H9 (cell line): Measurements from ENCODE around the gene DCP1A. TPM values are rescaled to one million over a fixed set of nuclear protein-coding genes. Genes with fewer than 3 reads are reported as not detected.
A peak's percentile ranks its signal among the peaks of the same experiment; 100 is the strongest.

Experiments used
- DNase-seq: peaks from one replicate; pipeline ENCODE4 v3.0.0-alpha.2; 2017
- H2AFZ ChIP-seq: one replicate; pipeline ENCODE4 v1.6.1; 2013; ENCODE audit warnings: mild to moderate bottlenecking, low read length, control low read depth, moderate library complexity
- H2AK5ac ChIP-seq: 2 replicates; pipeline ENCODE4 v1.6.1; 2013; ENCODE audit warnings: low read length, control low read depth, mixed read lengths; ENCODE audit not compliant: insufficient read length
- H2BK120ac ChIP-seq: one replicate; pipeline ENCODE4 v1.6.1; 2013; ENCODE audit warnings: low read depth, mild to moderate bottlenecking, low read length, control low read depth, inconsistent platforms; ENCODE audit not compliant: poor library complexity, severe bottlenecking
- H2BK12ac ChIP-seq: 2 replicates; pipeline ENCODE4 v1.6.1; 2013; ENCODE audit warnings: low read length, control low read depth, mixed read lengths, low read depth; ENCODE audit not compliant: insufficient read length
- H2BK15ac ChIP-seq: 2 replicates; pipeline ENCODE4 v1.6.1; 2013; ENCODE audit warnings: low read depth, low read length, control low read depth
- H2BK20ac ChIP-seq: one replicate; pipeline ENCODE4 v1.6.1; 2013; ENCODE audit warnings: low read depth, mild to moderate bottlenecking, low read length, control low read depth, inconsistent platforms; ENCODE audit not compliant: poor library complexity, severe bottlenecking
- H2BK5ac ChIP-seq: 2 replicates; pipeline ENCODE4 v1.6.1; 2013; ENCODE audit warnings: low read length, control low read depth, mixed read lengths; ENCODE audit not compliant: insufficient read length
- H3K14ac ChIP-seq: 2 replicates; pipeline ENCODE4 v1.6.1; 2013; ENCODE audit warnings: low read length, control low read depth; ENCODE audit not compliant: insufficient read depth
- H3K18ac ChIP-seq: 2 replicates; pipeline ENCODE4 v1.6.1; 2013; ENCODE audit warnings: low read depth, mild to moderate bottlenecking, mixed read lengths, low read length, control low read depth; ENCODE audit not compliant: insufficient read length
- H3K23ac ChIP-seq: 2 replicates; pipeline ENCODE4 v1.6.1; 2013; ENCODE audit warnings: low read length, control low read depth, mixed read lengths, low read depth; ENCODE audit not compliant: insufficient read length
- H3K23me2 ChIP-seq: 2 replicates; pipeline ENCODE4 v1.6.1; 2013; ENCODE audit warnings: low read depth, mild to moderate bottlenecking, mixed read lengths, low read length, control low read depth; ENCODE audit not compliant: insufficient read length, poor library complexity, severe bottlenecking
- H3K27ac ChIP-seq: 2 replicates; pipeline ENCODE4 v1.5.1; 2013; ENCODE audit warnings: low read length, control low read depth, mixed read lengths, low read depth; ENCODE audit not compliant: insufficient read length
- H3K27me3 ChIP-seq: 2 replicates; pipeline ENCODE4 v1.6.1; 2013; ENCODE audit warnings: low read length, control low read depth, inconsistent platforms; ENCODE audit not compliant: insufficient read depth
- H3K4ac ChIP-seq: 2 replicates; pipeline ENCODE4 v1.6.1; 2013; ENCODE audit warnings: low read depth, mild to moderate bottlenecking, control low read depth, inconsistent platforms, low read length, moderate library complexity
- H3K4me1 ChIP-seq: 2 replicates; pipeline ENCODE4 v1.6.1; 2013; ENCODE audit warnings: low read length, control low read depth, inconsistent platforms; ENCODE audit not compliant: insufficient read depth
- H3K4me2 ChIP-seq: 2 replicates; pipeline ENCODE4 v1.6.1; 2013; ENCODE audit warnings: low read length, control low read depth, mixed read lengths; ENCODE audit not compliant: insufficient read length, insufficient read depth
- H3K56ac ChIP-seq: 2 replicates; pipeline ENCODE4 v1.6.1; 2013; ENCODE audit warnings: low read depth, mild to moderate bottlenecking, mixed read lengths, low read length, control low read depth; ENCODE audit not compliant: insufficient read length
- H3K79me1 ChIP-seq: 2 replicates; pipeline ENCODE4 v1.6.1; 2013; ENCODE audit warnings: low read depth, mild to moderate bottlenecking, moderate library complexity, low read length, control low read depth, inconsistent platforms; ENCODE audit not compliant: insufficient read depth, poor library complexity, severe bottlenecking
- H3K79me2 ChIP-seq: 2 replicates; pipeline ENCODE4 v1.6.1; 2013; ENCODE audit warnings: low read length, control low read depth, inconsistent platforms; ENCODE audit not compliant: insufficient read depth
- H3K9ac ChIP-seq: 2 replicates; pipeline ENCODE4 v1.6.1; 2013; ENCODE audit warnings: low read length, control low read depth, mixed read lengths; ENCODE audit not compliant: insufficient read length; ENCODE audit errors: extremely low read depth
- H3K9me3 ChIP-seq: one replicate; pipeline ENCODE4 v1.6.1; 2013; ENCODE audit warnings: low read depth, low read length, inconsistent platforms; ENCODE audit not compliant: control insufficient read depth
- H3T11ph ChIP-seq: one replicate; pipeline ENCODE4 v1.6.1; 2013; ENCODE audit warnings: mild to moderate bottlenecking, low read length, control low read depth, inconsistent platforms
- H4K20me1 ChIP-seq: one replicate; pipeline ENCODE4 v1.6.1; 2013; ENCODE audit not compliant: control insufficient read depth, insufficient read length, insufficient read depth
- H4K5ac ChIP-seq: 2 replicates; pipeline ENCODE4 v1.6.1; 2013; ENCODE audit warnings: low read depth, mild to moderate bottlenecking, mixed read lengths, low read length, control low read depth; ENCODE audit not compliant: insufficient read length
- H4K8ac ChIP-seq: replicated peaks from 2 replicates; pipeline ENCODE4 v1.6.1; 2013; ENCODE audit warnings: low read length, control low read depth, mixed read lengths, low read depth; ENCODE audit not compliant: insufficient read length
- H4K91ac ChIP-seq: 2 replicates; pipeline ENCODE4 v1.6.1; 2013; ENCODE audit warnings: low read depth, mild to moderate bottlenecking, moderate library complexity, mixed read lengths, low read length, control low read depth; ENCODE audit not compliant: insufficient read length
- H3K27ac Mint-ChIP-seq, 3 experiments: 2 replicates in 2 of 3; 3 replicates in 1 of 3; pipeline ENCODE4 v1.8.0; 2020 to 2021; ENCODE audit warnings: mixed read lengths in 3 of 3, mild to moderate bottlenecking in 1 of 3, moderate library complexity in 1 of 3
- H3K27me3 Mint-ChIP-seq: 2 replicates; pipeline ENCODE4 v1.8.0; 2021; ENCODE audit warnings: low read depth, mild to moderate bottlenecking, moderate library complexity, mixed read lengths
- H3K36me3 Mint-ChIP-seq, 3 experiments: 2 replicates in 2 of 3; 3 replicates in 1 of 3; pipeline ENCODE4 v1.8.0; 2020 to 2021; ENCODE audit warnings: low read depth in 3 of 3, mixed read lengths in 3 of 3; ENCODE audit not compliant: insufficient read depth in 1 of 3
- H3K4me1 Mint-ChIP-seq, 2 experiments: 2 replicates each; pipeline ENCODE4 v1.8.0; 2020; ENCODE audit warnings: mixed read lengths in 2 of 2
- H3K4me3 Mint-ChIP-seq, 2 experiments: 2 replicates in 1 of 2; 3 replicates in 1 of 2; pipeline ENCODE4 v1.8.0; 2020 to 2021; ENCODE audit warnings: mild to moderate bottlenecking in 2 of 2, mixed read lengths in 2 of 2, moderate library complexity in 1 of 2
- H3K9me3 Mint-ChIP-seq, 2 experiments: 2 replicates in 1 of 2; 3 replicates in 1 of 2; pipeline ENCODE4 v1.8.0; 2020; ENCODE audit warnings: mild to moderate bottlenecking in 2 of 2, mixed read lengths in 2 of 2, moderate library complexity in 1 of 2
- total RNA-seq: library from RNA; stranded (reverse); gene quantifications from 2 replicates; pipeline ENCODE4 v1.2.1, GENCODE V29; 2021
- TF ChIP-seq, protein P1 (sequence below): fragments of 200-600 bp; sonication (generic); conservative IDR thresholded peaks from 3 replicates; pipeline ENCODE4 v1.8.0; 2021; ENCODE audit warnings: antibody characterized with exemption, mild to moderate bottlenecking

Gene DCP1A
- total RNA-seq, 1 experiment from 2014 or later = 17.8 TPM

DNA sequence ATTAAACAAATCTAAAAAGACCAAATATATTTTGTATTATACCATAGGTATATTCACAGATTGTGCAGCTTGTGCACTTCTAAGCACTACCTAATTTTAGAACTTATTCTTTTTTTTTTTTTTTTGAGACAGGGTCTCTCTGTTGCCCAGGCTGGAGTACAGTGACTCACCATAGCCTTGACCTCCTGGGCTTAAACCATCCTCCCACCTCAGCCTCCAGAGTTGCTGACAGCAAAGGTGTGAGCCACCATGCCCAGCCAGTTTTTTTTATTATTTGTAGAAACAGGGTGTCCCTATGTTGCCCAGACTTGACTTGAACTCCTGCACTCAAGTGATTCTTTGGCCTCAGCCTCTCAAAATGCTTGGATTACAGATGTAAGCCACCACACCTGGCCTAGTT lies 79.6 kb downstream of the DCP1A start:
- no peaks in the 10 kb centered on the region; the same call in 1 of the 2 replicates for H3K27me3 Mint-ChIP-seq
- Histone ChIP-seq H3K79me2 (no peaks in the 10 kb centered on the region), H4K5ac (no peak overlapping the region), H3K23ac (no peak overlapping the region), H4K91ac (no peak overlapping the region), H2BK20ac (no peak overlapping the region), H3K23me2 (no peaks in the 10 kb centered on the region), H3T11ph (no peak overlapping the region), H2BK15ac (no peak overlapping the region), H3K56ac (no peak overlapping the region), H3K79me1 (no peaks in the 10 kb centered on the region), H3K4ac (no peak overlapping the region), H3K18ac (no peak overlapping the region), H3K4me2 (no peak overlapping the region), H2BK120ac (no peak overlapping the region), H4K20me1 (no peaks in the 10 kb centered on the region), H2BK12ac (no peak overlapping the region), H3K27me3 (no peaks in the 10 kb centered on the region), H3K27ac (no peak overlapping the region), H2BK5ac (no peak overlapping the region), H3K4me1 (no peaks in the 10 kb centered on the region; the same call in 1 of the 2 replicates), H3K9me3 (no peaks in the 10 kb centered on the region), H3K14ac (no peak overlapping the region), H2AFZ (no peak overlapping the region), H3K9ac (no peak overlapping the region), H4K8ac (no peak overlapping the region), H2AK5ac (no peak overlapping the region)
- TF ChIP-seq, protein P1, sequence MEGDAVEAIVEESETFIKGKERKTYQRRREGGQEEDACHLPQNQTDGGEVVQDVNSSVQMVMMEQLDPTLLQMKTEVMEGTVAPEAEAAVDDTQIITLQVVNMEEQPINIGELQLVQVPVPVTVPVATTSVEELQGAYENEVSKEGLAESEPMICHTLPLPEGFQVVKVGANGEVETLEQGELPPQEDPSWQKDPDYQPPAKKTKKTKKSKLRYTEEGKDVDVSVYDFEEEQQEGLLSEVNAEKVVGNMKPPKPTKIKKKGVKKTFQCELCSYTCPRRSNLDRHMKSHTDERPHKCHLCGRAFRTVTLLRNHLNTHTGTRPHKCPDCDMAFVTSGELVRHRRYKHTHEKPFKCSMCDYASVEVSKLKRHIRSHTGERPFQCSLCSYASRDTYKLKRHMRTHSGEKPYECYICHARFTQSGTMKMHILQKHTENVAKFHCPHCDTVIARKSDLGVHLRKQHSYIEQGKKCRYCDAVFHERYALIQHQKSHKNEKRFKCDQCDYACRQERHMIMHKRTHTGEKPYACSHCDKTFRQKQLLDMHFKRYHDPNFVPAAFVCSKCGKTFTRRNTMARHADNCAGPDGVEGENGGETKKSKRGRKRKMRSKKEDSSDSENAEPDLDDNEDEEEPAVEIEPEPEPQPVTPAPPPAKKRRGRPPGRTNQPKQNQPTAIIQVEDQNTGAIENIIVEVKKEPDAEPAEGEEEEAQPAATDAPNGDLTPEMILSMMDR = no peak
- DNase-seq = no peak
- no peak overlapping the region for H3K4me3 Mint-ChIP-seq
- H3K27ac Mint-ChIP-seq = peak overlapping the region in 1 of 3 experiments; percentile 60; a peak in 1 of 7 replicates
- no peaks in the 10 kb centered on the region for H3K36me3 Mint-ChIP-seq
- H3K9me3 Mint-ChIP-seq = no peaks in the 10 kb centered on the region
- H3K4me1 Mint-ChIP-seq = peaks cover 20 to 28% of the 10 kb centered on the region in 2 experiments
